Measurements from ENCODE around the gene NAPB. TPM values are rescaled to one million over a fixed set of nuclear protein-coding genes. Genes with fewer than 3 reads are reported as not detected.

The NAPB gene
- total RNA-seq, 1 donor: 9.4 TPM

DNA sequence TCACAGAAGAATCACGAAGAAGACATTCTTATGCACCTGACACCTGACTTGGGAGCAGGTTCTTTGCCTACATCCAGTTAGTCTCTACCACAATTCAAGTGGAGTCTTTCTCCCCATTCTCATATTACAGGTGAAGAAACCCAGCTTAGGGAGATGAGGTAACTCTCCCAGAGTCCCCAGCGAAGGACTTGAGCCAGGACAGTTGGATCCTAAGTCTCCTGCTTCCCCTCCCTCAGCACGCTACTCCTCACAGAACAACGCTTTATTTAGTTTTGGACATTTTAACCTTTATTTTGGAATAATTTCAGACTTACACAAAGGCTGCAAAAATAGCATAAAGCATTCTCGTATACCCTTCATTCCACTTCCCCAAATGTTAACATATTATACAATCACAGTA is 17.4 kb upstream of the NAPB start:
- Histone ChIP-seq H3K4me1 (ENCODE audit: insufficient read depth, low read length) (peaks cover 2% of the 10 kb centered on the region), H3K4me3 (ENCODE audit: insufficient read depth, low read length) (no peak overlapping the region), H4K20me1 (ENCODE audit: insufficient read depth, low read length) (no peaks in the 10 kb centered on the region), H3K9me3 (ENCODE audit: low read depth, low read length) (no peaks in the 10 kb centered on the region), H2AFZ (ENCODE audit: low read length) (no peak overlapping the region), H3K36me3 (ENCODE audit: insufficient read depth, low read length) (no peaks in the 10 kb centered on the region), H3K4me2 (ENCODE audit: insufficient read depth, low read length) (no peak overlapping the region), H3K27me3 (ENCODE audit: insufficient read depth, low read length) (no peaks in the 10 kb centered on the region), H3K79me2 (ENCODE audit: insufficient read depth, low read length) (no peaks in the 10 kb centered on the region), H3K27ac (ENCODE audit: low read depth, low read length) (no peak overlapping the region)
- no peak for DNase-seq (ENCODE audit: insufficient read length, low spot score, missing footprints)
- TF ChIP-seq, protein P1, sequence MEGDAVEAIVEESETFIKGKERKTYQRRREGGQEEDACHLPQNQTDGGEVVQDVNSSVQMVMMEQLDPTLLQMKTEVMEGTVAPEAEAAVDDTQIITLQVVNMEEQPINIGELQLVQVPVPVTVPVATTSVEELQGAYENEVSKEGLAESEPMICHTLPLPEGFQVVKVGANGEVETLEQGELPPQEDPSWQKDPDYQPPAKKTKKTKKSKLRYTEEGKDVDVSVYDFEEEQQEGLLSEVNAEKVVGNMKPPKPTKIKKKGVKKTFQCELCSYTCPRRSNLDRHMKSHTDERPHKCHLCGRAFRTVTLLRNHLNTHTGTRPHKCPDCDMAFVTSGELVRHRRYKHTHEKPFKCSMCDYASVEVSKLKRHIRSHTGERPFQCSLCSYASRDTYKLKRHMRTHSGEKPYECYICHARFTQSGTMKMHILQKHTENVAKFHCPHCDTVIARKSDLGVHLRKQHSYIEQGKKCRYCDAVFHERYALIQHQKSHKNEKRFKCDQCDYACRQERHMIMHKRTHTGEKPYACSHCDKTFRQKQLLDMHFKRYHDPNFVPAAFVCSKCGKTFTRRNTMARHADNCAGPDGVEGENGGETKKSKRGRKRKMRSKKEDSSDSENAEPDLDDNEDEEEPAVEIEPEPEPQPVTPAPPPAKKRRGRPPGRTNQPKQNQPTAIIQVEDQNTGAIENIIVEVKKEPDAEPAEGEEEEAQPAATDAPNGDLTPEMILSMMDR (IDR thresholded peaks at IDR 0.05; ENCODE audit: extremely low read depth, low read depth, low read length): no peak

DNA sequence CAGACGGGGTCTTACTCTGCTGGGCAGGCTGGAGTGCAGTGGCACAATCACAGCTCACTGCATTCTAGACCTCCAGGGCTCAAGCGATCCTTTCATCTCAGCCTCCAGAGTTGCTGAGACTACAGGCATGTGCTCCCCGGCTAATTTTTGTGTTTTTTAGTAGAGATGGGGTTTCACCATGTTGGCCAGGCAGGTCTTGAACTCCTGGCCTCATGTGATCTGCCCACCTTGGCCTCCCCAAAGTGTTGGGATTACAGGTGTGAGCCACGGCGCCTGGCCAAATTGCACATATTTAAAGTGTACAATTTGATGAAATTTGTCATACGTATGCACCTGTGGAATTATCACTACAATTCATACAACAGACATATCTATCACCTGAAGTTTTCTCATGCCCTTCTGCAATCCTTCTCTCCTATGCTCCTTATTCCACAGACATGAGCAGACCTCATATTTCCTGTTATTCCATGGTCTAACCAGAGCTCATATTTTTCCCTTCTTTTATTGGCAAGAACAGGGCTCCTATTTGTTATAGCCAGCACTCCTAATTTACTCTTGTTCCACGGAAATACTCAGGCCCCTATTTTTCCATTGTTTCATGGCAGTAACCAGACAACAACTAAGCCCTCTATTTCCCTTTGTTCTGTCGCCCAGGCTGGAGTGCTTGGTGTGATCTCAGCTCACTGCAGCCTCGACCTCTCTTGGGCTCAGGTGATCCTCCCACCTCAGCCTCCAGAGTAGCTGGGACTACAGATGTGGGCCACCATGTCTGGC is 16.0 kb upstream of the NAPB start:
- no peak overlapping the region for H2AFZ ChIP-seq (ENCODE audit: low read length)
- peaks cover 2% of the 10 kb centered on the region for H3K4me1 ChIP-seq (ENCODE audit: insufficient read depth, low read length)
- TF ChIP-seq, protein P1 (IDR thresholded peaks at IDR 0.05; ENCODE audit: extremely low read depth, low read depth, low read length): no peak
- H4K20me1 ChIP-seq (ENCODE audit: insufficient read depth, low read length): no peaks in the 10 kb centered on the region
- H3K79me2 ChIP-seq (ENCODE audit: insufficient read depth, low read length): no peaks in the 10 kb centered on the region
- no peaks in the 10 kb centered on the region for H3K36me3 ChIP-seq (ENCODE audit: insufficient read depth, low read length)
- H3K27ac ChIP-seq (ENCODE audit: low read depth, low read length): no peak overlapping the region
- no peak for DNase-seq (ENCODE audit: insufficient read length, low spot score, missing footprints)
- H3K27me3 ChIP-seq (ENCODE audit: insufficient read depth, low read length): no peaks in the 10 kb centered on the region
- no peaks in the 10 kb centered on the region for H3K9me3 ChIP-seq (ENCODE audit: low read depth, low read length)
- H3K4me2 ChIP-seq (ENCODE audit: insufficient read depth, low read length): no peak overlapping the region
- H3K4me3 ChIP-seq (ENCODE audit: insufficient read depth, low read length): no peak overlapping the region

DNA sequence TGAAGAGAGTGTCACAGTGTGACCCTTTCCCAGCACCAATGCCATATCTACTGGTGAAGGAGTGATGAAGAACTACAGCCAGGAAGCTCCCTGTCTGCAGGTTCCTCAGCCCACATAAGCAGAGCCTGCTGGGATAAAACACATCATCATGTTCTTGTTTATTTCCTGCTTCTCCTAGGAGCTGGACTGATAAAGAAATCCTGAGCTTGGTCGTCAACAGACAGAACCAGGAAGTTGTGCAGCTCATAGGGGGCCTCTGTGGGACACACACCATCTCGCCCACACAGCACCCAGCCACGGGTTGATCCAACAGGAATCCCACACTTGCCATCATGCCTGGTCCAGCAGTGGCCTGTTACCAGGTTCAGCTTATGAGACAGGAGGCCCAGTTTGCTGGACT is 15.4 kb upstream of the NAPB start:
- no peak overlapping the region for H2AFZ ChIP-seq (ENCODE audit: low read length)
- H4K20me1 ChIP-seq (ENCODE audit: insufficient read depth, low read length): no peaks in the 10 kb centered on the region

More for the DNA sequence above, 15.4 kb upstream of the NAPB start:
- H3K4me3 ChIP-seq (ENCODE audit: insufficient read depth, low read length): no peak overlapping the region
- H3K27me3 ChIP-seq (ENCODE audit: insufficient read depth, low read length): no peaks in the 10 kb centered on the region
- no peaks in the 10 kb centered on the region for H3K36me3 ChIP-seq (ENCODE audit: insufficient read depth, low read length)
- no peak overlapping the region for H3K27ac ChIP-seq (ENCODE audit: low read depth, low read length)
- TF ChIP-seq, protein P1 (IDR thresholded peaks at IDR 0.05; ENCODE audit: extremely low read depth, low read depth, low read length): no peak
- H3K4me1 ChIP-seq (ENCODE audit: insufficient read depth, low read length): peaks cover 2% of the 10 kb centered on the region
- no peaks in the 10 kb centered on the region for H3K79me2 ChIP-seq (ENCODE audit: insufficient read depth, low read length)
- DNase-seq (ENCODE audit: insufficient read length, low spot score, missing footprints): no peak
- H3K4me2 ChIP-seq (ENCODE audit: insufficient read depth, low read length): no peak overlapping the region
- no peaks in the 10 kb centered on the region for H3K9me3 ChIP-seq (ENCODE audit: low read depth, low read length)
